LNCAP (cell line): ENCODE data around the gene CASK.

Source experiments
- CTCF ChIP-seq: fragments of 450-650 bp; IDR thresholded peaks from 2 replicates; pipeline ENCODE4 v1.5.1; 2017; ENCODE audit warnings: mild to moderate bottlenecking

CASK gene

GRCh38 chrX:41946989-41947612 lies 23.7 kb upstream of the CASK start:
- TF ChIP-seq CTCF, result no peak

GRCh38 chrX:41946235-41946634 lies 22.9 kb upstream of the CASK start:
- TF ChIP-seq CTCF, result no peak

DNA sequence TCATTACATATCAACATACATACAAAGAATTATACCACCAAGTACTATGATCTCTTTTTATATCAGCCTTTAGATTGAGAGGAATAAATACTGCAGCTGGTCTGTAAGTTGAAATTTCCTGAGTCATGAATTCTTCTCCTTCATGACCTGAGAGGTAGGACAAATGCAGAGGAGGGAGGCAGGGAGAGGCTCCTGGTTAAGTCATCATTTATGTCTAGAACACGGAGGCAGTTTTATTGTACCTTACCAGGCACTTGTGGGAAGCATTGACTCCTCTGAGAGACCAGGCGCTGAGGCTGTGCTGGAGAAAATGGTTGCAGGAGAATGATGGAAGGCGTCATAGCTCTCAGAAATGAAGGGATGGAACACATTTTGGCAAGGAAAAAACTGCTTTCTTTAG lies 12.5 kb upstream of the CASK start:
- no peak for TF ChIP-seq CTCF

DNA sequence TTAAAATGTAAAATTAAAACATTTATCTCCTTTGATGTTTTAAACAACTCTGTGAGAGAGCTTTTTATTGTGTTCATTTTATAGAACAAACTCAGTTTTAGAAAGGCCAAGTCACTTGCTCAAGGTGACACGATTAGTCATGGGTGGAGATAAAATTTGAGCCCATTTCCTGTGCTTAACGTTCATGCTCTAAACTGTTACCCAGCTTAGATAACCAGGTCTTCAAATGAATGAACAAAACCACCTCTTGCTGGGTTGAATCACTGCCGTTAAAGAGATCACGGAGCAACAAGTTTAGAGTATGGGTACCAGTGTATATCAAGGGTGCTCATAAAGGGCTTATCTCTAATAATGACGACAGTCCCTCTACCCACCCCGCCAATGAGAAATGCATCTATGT lies 10.2 kb upstream of the CASK start:
- no peak for TF ChIP-seq CTCF

GRCh38 chrX:41932885-41933284 lies 9.5 kb upstream of the CASK start:
- no peak for TF ChIP-seq CTCF

- TF ChIP-seq CTCF, result no peak
Observed at GRCh38 chrX:41931591-41931990, 8.2 kb upstream of the CASK start.

DNA sequence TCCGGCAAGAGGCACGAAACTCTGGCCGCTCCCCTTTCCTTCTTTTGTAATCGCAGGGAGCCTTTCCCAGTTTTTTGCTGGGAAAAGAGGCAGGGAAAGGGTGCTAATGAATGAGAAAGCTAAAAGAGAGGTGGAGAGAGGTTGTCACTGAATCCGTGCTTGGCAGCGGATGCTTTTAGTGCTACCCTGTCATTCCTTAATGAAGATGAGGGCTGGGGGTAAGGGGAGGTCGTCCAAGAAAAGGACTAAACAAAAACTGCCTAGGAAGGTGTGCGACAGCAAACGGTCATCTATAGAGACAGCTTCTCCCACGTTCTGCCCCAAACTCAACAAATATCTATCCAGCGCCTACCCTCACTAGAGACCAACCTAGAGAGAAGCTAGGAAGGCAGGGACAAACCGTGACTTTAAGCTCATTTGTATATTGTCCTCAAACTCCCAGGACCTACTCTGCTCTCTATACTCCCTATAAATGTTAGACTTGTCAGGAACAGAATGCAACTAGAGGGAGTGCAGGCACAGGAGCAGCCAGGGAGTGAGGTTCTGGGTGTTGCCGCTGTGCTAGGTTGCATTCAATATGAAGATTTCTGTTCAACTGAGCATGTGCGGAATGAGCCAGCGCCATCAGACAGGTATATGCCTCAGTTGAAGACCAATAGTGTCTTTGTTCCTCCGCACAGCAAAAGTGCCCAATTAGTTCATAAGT lies 777 bp upstream of the CASK start:
- TF ChIP-seq CTCF, result no peak
